HepG2 (cell line): ENCODE results near the gene RAB3IP. TPM values are rescaled to one million over a fixed set of nuclear protein-coding genes. Genes with fewer than 3 reads are reported as not detected.

Experiments
- CREB1 ChIP-seq, 2 experiments: fragments of 450-650 bp in 1 of 2; IDR thresholded peaks; 2 replicates each; pipeline ENCODE4 v1.6.1; 2016 to 2017; ENCODE audit warnings: control low read depth in 1 of 2, mild to moderate bottlenecking in 1 of 2, missing compliant biosample characterization in 1 of 2, missing genetic modification characterization in 1 of 2
- ELF4 ChIP-seq: sonication (generic); formaldehyde crosslinking; IDR thresholded peaks from 2 replicates; pipeline ENCODE4 v1.5.0; 2020; ENCODE audit warnings: missing genetic modification reagents, mild to moderate bottlenecking, moderate library complexity, borderline replicate concordance
- HMG20A ChIP-seq: IDR thresholded peaks from 2 replicates; pipeline ENCODE4 v1.6.1; 2016; ENCODE audit warnings: borderline replicate concordance
- HOXA7 ChIP-seq: sonication (generic); formaldehyde crosslinking; IDR thresholded peaks from 2 replicates; pipeline ENCODE4 v1.8.1; 2022; ENCODE audit warnings: mild to moderate bottlenecking, missing genetic modification reagents, moderate library complexity
- KMT2B ChIP-seq: IDR thresholded peaks from 2 replicates; pipeline ENCODE4 v1.6.1; 2016; ENCODE audit warnings: missing genetic modification reagents, missing compliant biosample characterization
- MEIS2 ChIP-seq: sonication (generic); formaldehyde crosslinking; IDR thresholded peaks from 2 replicates; pipeline ENCODE4 v1.9.0; 2021; ENCODE audit warnings: mild to moderate bottlenecking, missing genetic modification reagents
- NCOR1 ChIP-seq: fragments of 200-600 bp; sonication (generic); IDR thresholded peaks from 2 replicates; pipeline ENCODE4 v1.7.0; 2017; ENCODE audit warnings: antibody characterized with exemption, low read length, borderline replicate concordance
- NR2F6 ChIP-seq, 2 experiments: IDR thresholded peaks; 2 replicates each; pipeline ENCODE4 v1.6.1; 2016; ENCODE audit warnings: antibody characterized with exemption in 1 of 2, mild to moderate bottlenecking in 1 of 2
- PCBP2 ChIP-seq: fragments of 200-400 bp; formaldehyde crosslinking; optimal IDR thresholded peaks from 2 replicates; pipeline ENCODE3; 2018; ENCODE audit warnings: low read length, low read depth; ENCODE audit not compliant: poor library complexity, severe bottlenecking
- XRCC5 ChIP-seq: fragments of 200-400 bp; formaldehyde crosslinking; optimal IDR thresholded peaks from 2 replicates; pipeline ENCODE3; 2017; ENCODE audit warnings: mild to moderate bottlenecking, low read length
- ZFAT ChIP-seq: sonication (generic); formaldehyde crosslinking; conservative IDR thresholded peaks from 2 replicates; pipeline ENCODE4 v1.8.1; 2023; ENCODE audit warnings: missing genetic modification reagents, inconsistent platforms
- ZIK1 ChIP-seq: sonication (generic); formaldehyde crosslinking; IDR thresholded peaks from 2 replicates; pipeline ENCODE4 v1.5.0; 2020; ENCODE audit warnings: mild to moderate bottlenecking, low read depth, missing genetic modification reagents, borderline replicate concordance
- ZNF337 ChIP-seq: sonication (generic); formaldehyde crosslinking; IDR thresholded peaks from 2 replicates; pipeline ENCODE4 v1.5.1; 2020; ENCODE audit warnings: missing genetic modification reagents, low read depth, mild to moderate bottlenecking, borderline replicate concordance
- ZNF501 ChIP-seq: sonication (generic); formaldehyde crosslinking; IDR thresholded peaks from 2 replicates; pipeline ENCODE4 v1.5.1; 2020; ENCODE audit warnings: mild to moderate bottlenecking, moderate library complexity, missing genetic modification reagents
- ZNF552 ChIP-seq: sonication (generic); formaldehyde crosslinking; IDR thresholded peaks from 2 replicates; pipeline ENCODE4 v1.9.0; 2022; ENCODE audit warnings: missing genetic modification reagents, mild to moderate bottlenecking, borderline replicate concordance
- ZNF75D ChIP-seq: sonication (generic); formaldehyde crosslinking; IDR thresholded peaks from 2 replicates; pipeline ENCODE4 v1.8.1; 2023; ENCODE audit warnings: missing genetic modification reagents, mild to moderate bottlenecking, borderline replicate concordance
- ZNF788 ChIP-seq: sonication (generic); formaldehyde crosslinking; IDR thresholded peaks from 2 replicates; pipeline ENCODE4 v1.5.0; 2020; ENCODE audit warnings: mild to moderate bottlenecking, missing genetic modification reagents, borderline replicate concordance
- polyA plus RNA-seq, 8 experiments: library from polyadenylated mRNA; depleted of rRNA in 3 of 8; stranded (reverse) in 7 of 8; unstranded in 1 of 8; fragments of >200 nt; fragmentation: Illumina TruSeq in 4 of 8; extraction: Trizol in 4 of 8; gene quantifications; 2 replicates each; pipeline versions ENCODE4 v1.2.1 to v1.2.3, GENCODE V29; 2011 to 2016; ENCODE audit warnings: low read depth in 4 of 8, missing spikeins in 1 of 8, mixed read lengths in 1 of 8; ENCODE audit not compliant: insufficient read depth in 1 of 8
- total RNA-seq, 5 experiments: library from RNA; depleted of rRNA; stranded (reverse); fragments of >200 nt; fragmentation: Illumina TruSeq; extraction: Trizol; gene quantifications; 2 replicates each; pipeline ENCODE4 v1.2.3, GENCODE V29; 2016; ENCODE audit warnings: low read depth in 1 of 5
- TF ChIP-seq, protein P1 (sequence below): sonication (generic); formaldehyde crosslinking; IDR thresholded peaks from 2 replicates; pipeline ENCODE4 v1.9.0; 2022; ENCODE audit warnings: missing genetic modification reagents, mild to moderate bottlenecking, borderline replicate concordance
- TF ChIP-seq, protein P2 (sequence below): sonication (generic); formaldehyde crosslinking; IDR thresholded peaks from 2 replicates; pipeline ENCODE4 v1.4.0; 2020; ENCODE audit warnings: missing genetic modification reagents
- TF ChIP-seq, protein P3 (sequence below): sonication (generic); formaldehyde crosslinking; IDR thresholded peaks from 2 replicates; pipeline ENCODE4 v1.5.0; 2020; ENCODE audit warnings: mild to moderate bottlenecking, missing genetic modification reagents
- TF ChIP-seq, protein P4 (sequence below): sonication (generic); formaldehyde crosslinking; IDR thresholded peaks from 2 replicates; pipeline ENCODE4 v1.9.0; 2021; ENCODE audit warnings: missing genetic modification reagents, mild to moderate bottlenecking, borderline replicate concordance

The RAB3IP gene
- total and polyA plus RNA-seq, 2 of the 13 experiments (the other 11 are each of a cell fraction or from before 2014, with no cell fraction given) = 33.6 to 41.1 TPM

DNA sequence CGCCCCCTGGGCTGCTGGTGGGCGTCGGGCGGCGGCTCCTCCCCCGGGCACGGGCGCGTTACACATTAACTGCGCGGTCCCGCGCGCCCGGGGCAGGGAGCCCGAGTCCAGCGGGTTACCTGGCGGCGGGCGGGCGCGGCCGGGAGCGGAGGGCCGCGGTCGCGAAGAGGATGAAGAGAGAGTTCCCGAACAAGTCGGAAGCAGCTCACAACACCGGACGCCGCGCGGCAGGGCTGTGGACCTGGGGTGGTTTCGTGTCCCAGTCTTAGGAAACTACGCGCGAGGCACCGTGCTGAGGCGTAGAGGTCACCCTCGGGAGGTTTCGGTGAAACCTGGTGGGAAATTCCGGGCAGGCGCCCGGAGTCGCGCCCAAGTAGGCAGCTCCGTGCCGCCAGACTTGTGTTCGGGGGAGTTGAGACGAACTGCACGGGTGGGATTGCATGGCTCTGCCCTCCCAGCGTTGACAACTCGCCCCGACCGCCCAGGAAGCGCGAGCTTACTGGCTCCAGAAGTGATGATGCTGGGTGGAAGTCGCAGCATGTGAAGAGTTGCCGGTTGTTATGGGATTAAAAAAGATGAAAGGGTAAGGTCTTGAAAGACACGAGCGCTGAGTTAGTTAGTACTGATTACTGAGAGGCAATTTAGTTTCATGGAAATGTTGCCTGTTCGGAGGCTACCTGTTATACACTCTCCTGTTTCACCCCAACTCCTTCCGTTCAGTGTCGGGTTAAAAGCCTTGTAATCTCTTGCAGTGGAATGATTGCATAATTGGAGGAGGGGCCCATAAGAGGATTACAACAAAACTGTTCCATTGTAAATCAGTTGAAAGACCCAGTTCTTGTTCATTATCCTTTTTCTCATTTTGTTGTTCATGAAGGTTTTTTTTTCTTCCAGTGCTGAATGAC, 879 bp downstream of the RAB3IP start (continued):
- TF ChIP-seq ZNF75D (CRISPR knock-in tag) (no peak), NCOR1 (no peak), KMT2B (CRISPR knock-in tag) (peak; percentile 62), PCBP2 (no peak), ZNF501 (CRISPR knock-in tag) (0 out of 2 replicates have a peak, but pooled peaks have one; percentile 29), ZNF788 (0 out of 2 replicates have a peak, but pooled peaks have one; percentile 11), ZNF552 (CRISPR knock-in tag) (no peak), HMG20A (CRISPR knock-in tag) (no peak), CREB1 (IDR thresholded peaks at IDR 0.05) (no peak), CREB1 (CRISPR knock-in tag; IDR thresholded peaks at IDR 0.05) (no peak), MEIS2 (CRISPR knock-in tag) (no peak), ZNF337 (0 out of 2 replicates have a peak, but pooled peaks have one; percentile 31), ELF4 (CRISPR knock-in tag) (no peak), NR2F6 (IDR thresholded peaks at IDR 0.05) (no peak), NR2F6 (CRISPR knock-in tag; IDR thresholded peaks at IDR 0.05) (0 out of 2 replicates have a peak, but pooled peaks have one; percentile 20), HOXA7 (CRISPR knock-in tag) (no peak), ZIK1 (CRISPR knock-in tag) (no peak), XRCC5 (no peak), ZFAT (CRISPR knock-in tag) (no peak)
- TF ChIP-seq, protein P1, sequence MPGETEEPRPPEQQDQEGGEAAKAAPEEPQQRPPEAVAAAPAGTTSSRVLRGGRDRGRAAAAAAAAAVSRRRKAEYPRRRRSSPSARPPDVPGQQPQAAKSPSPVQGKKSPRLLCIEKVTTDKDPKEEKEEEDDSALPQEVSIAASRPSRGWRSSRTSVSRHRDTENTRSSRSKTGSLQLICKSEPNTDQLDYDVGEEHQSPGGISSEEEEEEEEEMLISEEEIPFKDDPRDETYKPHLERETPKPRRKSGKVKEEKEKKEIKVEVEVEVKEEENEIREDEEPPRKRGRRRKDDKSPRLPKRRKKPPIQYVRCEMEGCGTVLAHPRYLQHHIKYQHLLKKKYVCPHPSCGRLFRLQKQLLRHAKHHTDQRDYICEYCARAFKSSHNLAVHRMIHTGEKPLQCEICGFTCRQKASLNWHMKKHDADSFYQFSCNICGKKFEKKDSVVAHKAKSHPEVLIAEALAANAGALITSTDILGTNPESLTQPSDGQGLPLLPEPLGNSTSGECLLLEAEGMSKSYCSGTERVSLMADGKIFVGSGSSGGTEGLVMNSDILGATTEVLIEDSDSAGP (CRISPR knock-in tag) = peak; percentile 49; the same call in 1 of the 2 replicates
- TF ChIP-seq, protein P2, sequence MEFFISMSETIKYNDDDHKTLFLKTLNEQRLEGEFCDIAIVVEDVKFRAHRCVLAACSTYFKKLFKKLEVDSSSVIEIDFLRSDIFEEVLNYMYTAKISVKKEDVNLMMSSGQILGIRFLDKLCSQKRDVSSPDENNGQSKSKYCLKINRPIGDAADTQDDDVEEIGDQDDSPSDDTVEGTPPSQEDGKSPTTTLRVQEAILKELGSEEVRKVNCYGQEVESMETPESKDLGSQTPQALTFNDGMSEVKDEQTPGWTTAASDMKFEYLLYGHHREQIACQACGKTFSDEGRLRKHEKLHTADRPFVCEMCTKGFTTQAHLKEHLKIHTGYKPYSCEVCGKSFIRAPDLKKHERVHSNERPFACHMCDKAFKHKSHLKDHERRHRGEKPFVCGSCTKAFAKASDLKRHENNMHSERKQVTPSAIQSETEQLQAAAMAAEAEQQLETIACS (CRISPR knock-in tag) = peak; percentile 78
- TF ChIP-seq, protein P3, sequence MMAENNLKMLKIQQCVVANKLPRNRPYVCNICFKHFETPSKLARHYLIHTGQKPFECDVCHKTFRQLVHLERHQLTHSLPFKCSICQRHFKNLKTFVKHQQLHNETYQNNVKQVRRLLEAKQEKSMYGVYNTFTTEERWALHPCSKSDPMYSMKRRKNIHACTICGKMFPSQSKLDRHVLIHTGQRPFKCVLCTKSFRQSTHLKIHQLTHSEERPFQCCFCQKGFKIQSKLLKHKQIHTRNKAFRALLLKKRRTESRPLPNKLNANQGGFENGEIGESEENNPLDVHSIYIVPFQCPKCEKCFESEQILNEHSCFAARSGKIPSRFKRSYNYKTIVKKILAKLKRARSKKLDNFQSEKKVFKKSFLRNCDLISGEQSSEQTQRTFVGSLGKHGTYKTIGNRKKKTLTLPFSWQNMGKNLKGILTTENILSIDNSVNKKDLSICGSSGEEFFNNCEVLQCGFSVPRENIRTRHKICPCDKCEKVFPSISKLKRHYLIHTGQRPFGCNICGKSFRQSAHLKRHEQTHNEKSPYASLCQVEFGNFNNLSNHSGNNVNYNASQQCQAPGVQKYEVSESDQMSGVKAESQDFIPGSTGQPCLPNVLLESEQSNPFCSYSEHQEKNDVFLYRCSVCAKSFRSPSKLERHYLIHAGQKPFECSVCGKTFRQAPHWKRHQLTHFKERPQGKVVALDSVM = no peak
- TF ChIP-seq, protein P4, sequence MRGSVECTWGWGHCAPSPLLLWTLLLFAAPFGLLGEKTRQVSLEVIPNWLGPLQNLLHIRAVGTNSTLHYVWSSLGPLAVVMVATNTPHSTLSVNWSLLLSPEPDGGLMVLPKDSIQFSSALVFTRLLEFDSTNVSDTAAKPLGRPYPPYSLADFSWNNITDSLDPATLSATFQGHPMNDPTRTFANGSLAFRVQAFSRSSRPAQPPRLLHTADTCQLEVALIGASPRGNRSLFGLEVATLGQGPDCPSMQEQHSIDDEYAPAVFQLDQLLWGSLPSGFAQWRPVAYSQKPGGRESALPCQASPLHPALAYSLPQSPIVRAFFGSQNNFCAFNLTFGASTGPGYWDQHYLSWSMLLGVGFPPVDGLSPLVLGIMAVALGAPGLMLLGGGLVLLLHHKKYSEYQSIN = no peak
